ENCODE data around the gene LSM3. TPM values are rescaled to one million over a fixed set of nuclear protein-coding genes. Genes with fewer than 3 reads are reported as not detected.
A peak's percentile ranks its signal among the peaks of the same experiment; 100 is the strongest.

Gene LSM3
- total RNA-seq, 1 donor from 2014 or later, result 8.8 TPM

- TF ChIP-seq CTCF (IDR thresholded peaks at IDR 0.05), result no peak
- Histone ChIP-seq H3K27me3 (no peaks in the 10 kb centered on the region), H3K4me3 (no peak overlapping the region), H3K4me1 (no peaks in the 10 kb centered on the region), H3K27ac (peak overlapping the region; percentile 30), H3K9me3 (no peaks in the 10 kb centered on the region), H3K36me3 (no peaks in the 10 kb centered on the region)
- intact Hi-C loops (cut with DNase I), result no loop called here
- DNase-seq (no peak), ATAC-seq (no peak)
These were observed 70.4 kb downstream of the LSM3 start for GRCh38 chr3:14248849-14249523.

Other genes starting within 250 kb of the LSM3 start
- 12.0 TPM for gene CHCHD4, start 53.9 kb upstream of the LSM3 start, total RNA-seq
- 86.3 TPM for gene TMEM43, start 53.8 kb upstream of the LSM3 start, total RNA-seq
- gene XPC, start 216 bp upstream of the LSM3 start, total RNA-seq, result 36.1 TPM
- gene SLC6A6, start 223.8 kb downstream of the LSM3 start, total RNA-seq, result 54.3 TPM

Data from upper lobe of right lung (tissue), 1 donor.